Hepatocyte (in vitro differentiated cells): Measurements from ENCODE around the gene SLC2A5.

ENCODE experiments used
- EZH2 ChIP-seq: fragments of 200-600 bp; sonication (generic); IDR thresholded peaks from 2 replicates; pipeline ENCODE4 v1.6.1; 2016; ENCODE audit warnings: antibody characterized with exemption, mild to moderate bottlenecking, borderline replicate concordance
- EZH2phosphoT487 ChIP-seq: fragments of 200-600 bp; sonication (generic); IDR thresholded peaks from one replicate; pipeline ENCODE4 v1.6.1; 2018; ENCODE audit warnings: antibody characterized with exemption, mild to moderate bottlenecking, low read depth, moderate library complexity; ENCODE audit not compliant: unreplicated experiment, severe bottlenecking
- TF ChIP-seq, protein P1 (sequence below): fragments of 200-600 bp; sonication (generic); IDR thresholded peaks from 2 replicates; pipeline ENCODE4 v1.5.1; 2016; ENCODE audit warnings: antibody characterized with exemption, mild to moderate bottlenecking; ENCODE audit not compliant: poor library complexity

DNA sequence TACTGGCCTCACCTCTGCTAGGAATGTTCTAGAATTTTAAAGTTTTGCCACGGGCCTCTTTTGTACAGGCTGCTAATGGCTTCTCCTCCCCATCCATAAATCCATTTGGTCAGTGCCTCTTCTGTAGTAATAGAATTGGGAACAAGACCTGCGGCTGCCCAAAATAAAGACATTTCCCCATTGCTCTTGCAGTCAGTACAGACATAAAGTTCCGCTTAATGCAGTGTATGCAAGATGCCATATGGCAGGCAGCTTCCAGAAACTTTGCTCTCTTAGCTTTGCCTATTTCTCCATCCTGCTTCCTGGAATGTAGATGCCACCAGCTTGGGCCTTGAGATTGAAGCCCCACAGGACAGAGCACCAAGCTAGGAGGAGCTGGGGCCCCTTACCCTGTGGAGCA is 3.7 kb upstream of the SLC2A5 start:
- TF ChIP-seq EZH2phosphoT487 (no peak), EZH2 (no peak)
- TF ChIP-seq, protein P1, sequence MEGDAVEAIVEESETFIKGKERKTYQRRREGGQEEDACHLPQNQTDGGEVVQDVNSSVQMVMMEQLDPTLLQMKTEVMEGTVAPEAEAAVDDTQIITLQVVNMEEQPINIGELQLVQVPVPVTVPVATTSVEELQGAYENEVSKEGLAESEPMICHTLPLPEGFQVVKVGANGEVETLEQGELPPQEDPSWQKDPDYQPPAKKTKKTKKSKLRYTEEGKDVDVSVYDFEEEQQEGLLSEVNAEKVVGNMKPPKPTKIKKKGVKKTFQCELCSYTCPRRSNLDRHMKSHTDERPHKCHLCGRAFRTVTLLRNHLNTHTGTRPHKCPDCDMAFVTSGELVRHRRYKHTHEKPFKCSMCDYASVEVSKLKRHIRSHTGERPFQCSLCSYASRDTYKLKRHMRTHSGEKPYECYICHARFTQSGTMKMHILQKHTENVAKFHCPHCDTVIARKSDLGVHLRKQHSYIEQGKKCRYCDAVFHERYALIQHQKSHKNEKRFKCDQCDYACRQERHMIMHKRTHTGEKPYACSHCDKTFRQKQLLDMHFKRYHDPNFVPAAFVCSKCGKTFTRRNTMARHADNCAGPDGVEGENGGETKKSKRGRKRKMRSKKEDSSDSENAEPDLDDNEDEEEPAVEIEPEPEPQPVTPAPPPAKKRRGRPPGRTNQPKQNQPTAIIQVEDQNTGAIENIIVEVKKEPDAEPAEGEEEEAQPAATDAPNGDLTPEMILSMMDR, result no peak
